Thoracic aorta (tissue), 2 donors: Measurements from ENCODE around the gene SPECC1. TPM values are rescaled to one million over a fixed set of nuclear protein-coding genes. Genes with fewer than 3 reads are reported as not detected.

Source experiments
- ATAC-seq: fragments of 150-250 bp; one replicate; pipeline ENCODE4 v1.8.0; 2017; ENCODE audit warnings: low read depth; ENCODE audit not compliant: insufficient number of reproducible peaks, low FRiP score
- DNase-seq: peaks from one replicate; pipeline ENCODE4 v3.0.0-alpha.2; 2020; ENCODE audit warnings: low spot score
- H3K27ac ChIP-seq, 2 donors: fragments of 200-600 bp; sonication (generic); 1 replicate in 1 of 2; 2 replicates in 1 of 2; pipeline ENCODE4 v1.5.1; 2016; ENCODE audit warnings: mild to moderate bottlenecking in 2 of 2, moderate library complexity in 2 of 2
- H3K27me3 ChIP-seq: fragments of 200-600 bp; sonication (generic); replicated peaks from 2 replicates; pipeline ENCODE4 v1.6.0; 2016; ENCODE audit warnings: mild to moderate bottlenecking; ENCODE audit not compliant: insufficient read depth
- H3K36me3 ChIP-seq: fragments of 200-600 bp; sonication (generic); one replicate; pipeline ENCODE4 v1.5.1; 2016
- H3K4me1 ChIP-seq, 2 donors: fragments of 200-600 bp; sonication (generic); 1 replicate in 1 of 2; 2 replicates in 1 of 2; pipeline versions ENCODE4 v1.5.1 to v1.6.0; 2016; ENCODE audit warnings: low read depth in 2 of 2, mild to moderate bottlenecking in 1 of 2; ENCODE audit not compliant: control insufficient read depth in 1 of 2
- H3K4me3 ChIP-seq: fragments of 200-600 bp; sonication (generic); 2 replicates; pipeline ENCODE4 v1.5.1; 2016; ENCODE audit warnings: mild to moderate bottlenecking
- H3K9me3 ChIP-seq: fragments of 200-600 bp; sonication (generic); 2 replicates; pipeline ENCODE4 v1.5.1; 2016
- CTCF ChIP-seq: fragments of 200-600 bp; sonication (generic); IDR thresholded peaks from one replicate; pipeline ENCODE4 v1.5.1; 2019; ENCODE audit warnings: antibody characterized with exemption
- total RNA-seq, 2 donors: library from RNA; depleted of rRNA; stranded (reverse); fragments of >200 nt; gene quantifications; one replicate each; pipeline versions ENCODE4 v1.1.0 to v1.2.3, GENCODE V29; 2016

The SPECC1 gene
- total RNA-seq, 2 donors from 2014 or later = 89.8 to 91.9 TPM

GRCh38 chr17:20121359-20122253 lies 112.4 kb downstream of the SPECC1 start:
- Histone ChIP-seq H3K27ac (peak overlapping the region; percentile 27 to 63), H3K9me3 (no peaks in the 10 kb centered on the region), H3K4me1 (peaks cover 21 to 28% of the 10 kb centered on the region in 2 donors), H3K27me3 (no peaks in the 10 kb centered on the region), H3K36me3 (no peaks in the 10 kb centered on the region), H3K4me3 (peak overlapping the region; percentile 60)
- ATAC-seq (peak; percentile 30), DNase-seq (peak; percentile 38)
- TF ChIP-seq CTCF = peak; percentile 83

- no peak for TF ChIP-seq CTCF
- peak overlapping the region; percentile 53 to 63 for H3K27ac ChIP-seq
These were observed 113.2 kb downstream of the SPECC1 start for GRCh38 chr17:20122254-20122879.

GRCh38 chr17:20123209-20123608 lies 114.0 kb downstream of the SPECC1 start:
- no peaks in the 10 kb centered on the region for H3K36me3 ChIP-seq
- H3K27ac ChIP-seq = no peak overlapping the region
- peaks cover 18 to 28% of the 10 kb centered on the region in 2 donors for H3K4me1 ChIP-seq
- DNase-seq (no peak), ATAC-seq (no peak)
- H3K9me3 ChIP-seq = no peaks in the 10 kb centered on the region
- no peak for TF ChIP-seq CTCF
- H3K27me3 ChIP-seq = no peaks in the 10 kb centered on the region
- H3K4me3 ChIP-seq = no peak overlapping the region

More at GRCh38 chr17:20122254-20122879, 113.2 kb downstream of the SPECC1 start:
- H3K9me3 ChIP-seq = no peaks in the 10 kb centered on the region
- H3K27me3 ChIP-seq = no peaks in the 10 kb centered on the region
- no peaks in the 10 kb centered on the region for H3K36me3 ChIP-seq
- ATAC-seq (no peak), DNase-seq (no peak)
- peaks cover 18 to 28% of the 10 kb centered on the region in 2 donors for H3K4me1 ChIP-seq
- peak overlapping the region; percentile 60 for H3K4me3 ChIP-seq

GRCh38 chr17:20125724-20126123 lies 116.6 kb downstream of the SPECC1 start:
- H3K4me3 ChIP-seq = no peak overlapping the region
- ATAC-seq = no peak
- no peaks in the 10 kb centered on the region for H3K9me3 ChIP-seq
- no peaks in the 10 kb centered on the region for H3K36me3 ChIP-seq
- no peak for DNase-seq
- no peak for TF ChIP-seq CTCF
- peaks cover 13 to 25% of the 10 kb centered on the region in 2 donors for H3K4me1 ChIP-seq
- H3K27me3 ChIP-seq = no peaks in the 10 kb centered on the region
- H3K27ac ChIP-seq = no peak overlapping the region

GRCh38 chr17:20127360-20128035 lies 118.3 kb downstream of the SPECC1 start:
- no peaks in the 10 kb centered on the region for H3K27me3 ChIP-seq
- no peak for TF ChIP-seq CTCF
- H3K27ac ChIP-seq = no peak overlapping the region
- no peak overlapping the region for H3K4me3 ChIP-seq
- ATAC-seq (no peak), DNase-seq (no peak)
- H3K36me3 ChIP-seq = peaks cover 4% of the 10 kb centered on the region
- H3K9me3 ChIP-seq = no peaks in the 10 kb centered on the region
- peaks cover 0 to 7% of the 10 kb centered on the region in 2 donors for H3K4me1 ChIP-seq
